Gastroesophageal sphincter (tissue), 3 donors: ENCODE data around the gene LSM8.

Experiments
- CTCF ChIP-seq, 4 experiments: fragments of 200-600 bp in 2 of 4; fragments of 450-650 bp in 2 of 4; sonication (generic) in 1 of 4; IDR thresholded peaks; one replicate each; pipeline ENCODE4 v1.5.1; 2017 to 2019; ENCODE audit warnings: antibody characterized with exemption in 4 of 4, mild to moderate bottlenecking in 2 of 4, moderate library complexity in 2 of 4
- EP300 ChIP-seq: sonication (generic); formaldehyde crosslinking; IDR thresholded peaks from one replicate; pipeline ENCODE4 v1.6.1; 2017; ENCODE audit warnings: antibody characterized with exemption, mild to moderate bottlenecking
- POLR2A ChIP-seq, 2 donors: fragments of 450-650 bp; IDR thresholded peaks; one replicate each; pipeline ENCODE4 v1.6.1; 2017; ENCODE audit warnings: antibody characterized with exemption in 2 of 2, mild to moderate bottlenecking in 2 of 2, moderate library complexity in 1 of 2
- POLR2AphosphoS5 ChIP-seq: sonication (generic); formaldehyde crosslinking; IDR thresholded peaks from one replicate; pipeline ENCODE4 v1.6.1; 2017; ENCODE audit warnings: antibody characterized with exemption

DNA sequence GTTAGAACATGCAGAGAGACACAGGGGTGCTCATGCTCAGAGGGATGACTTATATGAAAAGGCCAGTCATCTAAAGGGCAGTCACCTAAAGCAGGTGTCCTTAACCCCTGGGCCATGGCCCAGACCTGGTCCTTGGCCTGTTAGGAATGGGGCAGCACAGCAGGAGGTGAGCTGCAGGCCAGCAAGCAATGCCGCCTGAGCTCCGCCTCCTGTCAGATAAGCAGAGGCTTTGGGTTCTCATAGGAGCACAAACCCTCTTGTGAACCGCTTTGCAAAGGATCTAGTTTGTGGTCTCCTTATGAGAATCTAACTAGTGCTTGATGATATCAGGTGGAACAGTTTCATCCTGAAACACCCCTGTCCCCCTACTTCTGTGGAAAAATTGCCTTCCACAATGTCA, 55.0 kb downstream of the LSM8 start:
- no peak for TF ChIP-seq CTCF (IDR thresholded peaks at IDR 0.05)
- no peak for TF ChIP-seq POLR2AphosphoS5
- no peak for TF ChIP-seq EP300
- no peak for TF ChIP-seq POLR2A (IDR thresholded peaks at IDR 0.05)
